GM18498 (cell line): ENCODE measurements around the gene AKR1C8.
"Not testable (repeated sequence)": the region's sequence is repeated elsewhere in the genome, so short reads cannot be mapped to it uniquely, and the experiment has no call there.

Experiments
- ATAC-seq: cut with Tn5 transposase; IDR thresholded peaks from one replicate; pipeline ENCODE4 v1.9.1; 2021; ENCODE audit warnings: mild to moderate bottlenecking, moderate library complexity; ENCODE audit not compliant: unreplicated experiment

Gene AKR1C8

GRCh38 chr10:5168897-5169420 lies 16.0 kb downstream of the AKR1C8 start:
- ATAC-seq: no peak

GRCh38 chr10:5165738-5166137 lies 19.2 kb downstream of the AKR1C8 start:
- ATAC-seq: no peak

DNA sequence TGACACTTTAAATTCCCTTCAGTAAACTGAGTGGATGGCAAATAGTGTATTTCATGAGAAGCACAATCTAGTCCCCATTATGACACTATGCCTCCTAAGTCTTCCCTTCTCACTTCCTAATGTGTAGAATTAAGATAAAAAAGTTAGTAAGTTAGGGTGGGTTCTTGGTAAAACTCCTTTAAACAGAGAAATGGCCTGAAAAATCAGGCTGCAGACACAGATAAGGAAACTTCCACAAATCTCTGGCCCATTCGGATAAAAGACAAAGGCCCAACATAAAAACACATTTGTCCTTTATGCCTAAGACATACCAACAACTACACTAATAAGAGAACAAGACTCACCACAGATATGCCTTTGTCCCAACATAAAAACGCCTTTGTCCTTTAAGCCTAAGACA lies 21.5 kb downstream of the AKR1C8 start:
- ATAC-seq: no peak

- no peak for ATAC-seq
Measured at GRCh38 chr10:5159126-5159525, 25.8 kb downstream of the AKR1C8 start.

DNA sequence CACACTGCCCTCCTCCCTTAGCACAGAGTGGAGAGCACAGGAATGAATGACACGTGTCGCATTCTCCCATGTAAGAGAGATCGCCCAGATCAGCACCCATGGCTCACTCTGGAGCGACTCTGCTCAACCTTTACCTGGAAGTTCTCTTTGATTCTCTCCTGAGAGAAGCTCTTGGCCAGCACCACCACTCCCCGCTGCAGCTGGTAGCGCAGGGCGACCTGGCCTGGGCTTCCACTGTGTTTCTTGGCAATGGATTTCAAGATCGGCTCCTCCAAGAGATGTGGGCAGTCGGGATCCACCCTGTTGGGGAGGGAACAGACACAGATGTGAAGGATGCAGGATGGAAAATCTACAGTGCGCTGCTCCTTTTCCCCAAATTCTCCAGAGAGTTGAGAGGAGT lies 27.4 kb downstream of the AKR1C8 start:
- ATAC-seq: no peak

GRCh38 chr10:5155951-5156350 lies 29.0 kb downstream of the AKR1C8 start:
- no peak for ATAC-seq

DNA sequence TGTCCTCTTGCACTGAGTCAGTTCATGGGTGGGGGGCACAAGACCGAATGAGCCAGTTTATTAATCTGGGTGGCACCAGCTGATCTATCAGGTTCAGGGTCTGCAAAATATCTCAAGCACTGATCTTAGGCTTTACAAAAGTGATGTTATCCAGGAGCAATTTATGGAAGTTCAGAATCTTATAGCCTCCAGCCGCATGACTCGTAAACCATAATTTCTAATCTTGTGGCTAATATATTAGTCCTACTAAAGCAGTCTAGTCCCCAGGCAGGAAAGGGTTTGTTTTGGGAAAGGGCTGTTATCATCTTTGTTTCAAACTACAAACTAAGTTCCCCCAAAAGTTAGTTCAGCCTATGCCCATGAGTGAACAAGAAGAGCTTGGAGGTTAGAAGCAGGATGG lies 33.9 kb downstream of the AKR1C8 start:
- no peak for ATAC-seq

DNA sequence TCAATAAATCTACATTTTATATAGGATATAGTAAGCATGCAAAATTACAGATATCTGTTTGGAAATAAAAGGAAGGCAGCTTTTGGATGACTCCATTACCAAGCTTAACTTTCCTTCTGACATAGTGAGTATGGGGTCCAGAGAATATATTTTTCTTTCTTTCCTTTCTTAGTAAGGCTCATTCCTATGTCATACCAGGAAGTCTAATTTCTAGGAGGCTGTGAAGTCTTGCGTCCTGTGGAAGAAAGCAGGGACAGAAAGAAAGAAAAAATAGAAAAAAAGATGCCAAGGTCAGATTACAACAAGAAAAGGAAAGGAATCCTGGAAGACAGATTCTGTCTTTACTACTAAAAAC lies 36.3 kb downstream of the AKR1C8 start:
- ATAC-seq: no peak

- no peak for ATAC-seq
Measured at GRCh38 chr10:5147981-5148677, 36.8 kb downstream of the AKR1C8 start.

DNA sequence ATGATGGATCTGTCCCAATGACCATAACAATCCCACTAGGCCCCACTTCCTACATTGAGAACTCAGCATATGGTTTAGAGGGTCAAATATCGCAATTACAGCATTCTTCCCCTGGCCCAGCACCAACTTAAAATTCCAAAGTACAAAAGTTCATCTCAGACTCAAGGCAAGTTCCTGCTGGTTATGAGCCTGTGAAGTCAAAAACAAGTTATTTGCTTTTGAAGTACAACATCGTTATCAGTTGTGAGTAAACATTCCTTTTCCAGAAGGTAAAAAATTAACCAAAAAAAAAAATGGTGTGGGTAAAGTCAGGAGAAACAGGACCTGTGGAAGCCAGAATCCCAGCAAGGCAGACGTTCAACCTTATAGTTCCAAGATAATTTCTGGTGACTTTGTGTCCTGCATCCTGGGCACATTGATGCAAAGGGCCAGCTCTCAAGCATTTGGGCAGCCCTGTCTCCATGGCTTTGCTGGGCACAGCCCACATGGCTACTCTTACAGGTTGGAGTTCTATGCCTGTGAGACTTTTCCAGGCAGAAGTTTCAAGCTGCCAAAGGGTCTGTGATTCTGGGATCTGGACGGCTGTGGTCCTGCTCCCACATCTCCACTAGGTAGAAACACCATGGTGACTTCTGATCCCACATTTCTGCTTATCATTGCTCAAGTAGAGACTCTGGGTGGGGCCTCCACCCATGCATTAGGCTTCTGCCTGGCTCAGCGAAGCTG lies 37.5 kb downstream of the AKR1C8 start:
- no peak for ATAC-seq

DNA sequence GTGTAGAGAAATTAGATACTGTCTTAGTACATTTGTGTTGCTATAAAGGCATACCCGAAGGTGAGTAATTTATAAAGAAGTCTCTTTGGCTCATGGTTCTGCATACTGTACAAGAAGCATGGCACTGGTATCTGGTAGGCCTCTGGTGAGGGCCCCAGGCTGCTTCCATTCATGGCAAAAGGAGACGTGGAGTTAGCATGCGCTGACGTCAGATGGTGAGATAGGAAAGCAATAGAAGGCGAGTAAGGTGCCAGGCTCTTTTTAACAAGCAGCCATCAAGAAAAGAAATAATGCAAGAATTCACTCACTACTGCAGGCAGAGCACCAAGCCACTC lies 38.1 kb downstream of the AKR1C8 start:
- no peak for ATAC-seq

- no peak for ATAC-seq
Measured at GRCh38 chr10:5143137-5143536, 41.8 kb downstream of the AKR1C8 start.

DNA sequence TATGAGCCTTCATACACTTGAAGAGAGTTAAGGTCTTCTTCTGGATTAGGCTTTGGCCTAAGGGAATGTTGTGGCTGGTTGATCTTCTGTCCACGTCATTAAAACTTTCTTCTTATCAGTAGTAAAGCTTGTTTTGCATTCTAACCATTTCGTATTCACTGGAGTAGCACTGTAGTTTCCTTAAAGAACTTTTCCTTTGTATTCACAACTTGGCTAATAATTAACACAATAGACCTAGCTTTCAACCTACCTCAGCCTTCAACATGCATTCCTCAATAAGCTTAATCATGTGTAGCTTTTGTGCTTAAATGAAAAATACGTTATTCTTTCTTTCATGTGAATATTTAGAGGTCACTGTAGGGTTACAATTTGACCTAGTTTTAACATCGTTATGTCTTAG lies 42.8 kb downstream of the AKR1C8 start:
- ATAC-seq: no peak

DNA sequence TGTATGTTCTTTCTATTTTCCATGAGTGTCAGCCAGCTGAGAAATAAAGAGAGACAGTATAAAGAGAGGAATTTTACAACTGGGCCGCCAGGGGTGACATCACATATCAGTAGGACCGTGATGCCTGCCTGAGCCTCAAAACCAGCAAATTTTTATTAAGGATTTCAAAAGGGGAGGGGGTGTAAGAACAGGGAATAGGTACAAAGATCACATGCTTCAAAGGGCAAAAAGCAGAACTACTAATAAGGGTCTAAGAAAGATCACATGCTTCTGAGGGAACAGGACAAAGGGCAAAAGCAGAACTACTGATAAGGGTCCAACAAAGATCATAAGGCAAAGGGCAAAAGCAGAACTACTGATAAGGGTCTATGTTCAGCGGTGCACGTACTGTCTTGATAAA lies 47.3 kb downstream of the AKR1C8 start:
- ATAC-seq: not testable (repeated sequence)

- ATAC-seq: no peak
Measured at GRCh38 chr10:5136468-5137087, 48.4 kb downstream of the AKR1C8 start.

DNA sequence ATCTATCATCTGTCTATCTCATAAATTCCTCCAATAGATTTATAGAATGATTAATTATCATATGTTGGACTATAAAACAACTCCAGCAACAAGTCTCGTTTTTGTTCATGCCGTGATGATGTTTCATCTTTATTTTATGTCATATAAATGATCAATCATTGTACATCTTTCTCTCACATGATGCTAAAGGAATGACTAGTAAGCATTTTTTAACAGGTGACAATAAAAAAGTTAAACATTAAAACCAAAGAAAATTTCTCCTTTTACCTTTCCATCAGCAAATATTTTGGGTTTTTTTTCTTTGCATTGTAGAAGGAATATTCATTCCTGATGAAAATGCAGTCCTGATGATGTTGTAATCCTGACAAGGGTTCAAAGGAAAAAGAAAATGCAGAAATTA lies 49.4 kb downstream of the AKR1C8 start:
- ATAC-seq: no peak

GRCh38 chr10:5125315-5126044 lies 59.5 kb downstream of the AKR1C8 start:
- no peak for ATAC-seq

DNA sequence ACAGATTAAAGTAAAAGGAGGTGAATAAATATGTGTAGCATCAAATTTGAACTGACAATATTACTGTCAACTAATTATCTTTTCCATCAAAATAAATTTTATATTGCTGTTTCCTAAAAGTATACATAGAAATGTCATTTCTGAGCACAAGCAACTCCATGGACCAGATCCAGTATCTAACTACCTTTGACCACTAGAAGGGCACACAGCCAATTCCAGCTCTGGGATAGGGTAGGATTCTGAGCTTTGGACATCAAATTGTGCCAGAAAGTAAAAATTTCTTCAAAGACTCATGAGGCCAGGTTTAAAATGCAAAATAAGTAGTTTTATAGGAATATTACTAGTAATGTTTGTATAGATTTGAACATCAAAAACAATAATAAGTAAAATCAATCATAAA lies 61.1 kb downstream of the AKR1C8 start:
- ATAC-seq: no peak

- ATAC-seq: not testable (repeated sequence)
Measured at GRCh38 chr10:5119997-5120396, 65.0 kb downstream of the AKR1C8 start.

GRCh38 chr10:5117026-5117425 lies 67.9 kb downstream of the AKR1C8 start:
- no peak for ATAC-seq

DNA sequence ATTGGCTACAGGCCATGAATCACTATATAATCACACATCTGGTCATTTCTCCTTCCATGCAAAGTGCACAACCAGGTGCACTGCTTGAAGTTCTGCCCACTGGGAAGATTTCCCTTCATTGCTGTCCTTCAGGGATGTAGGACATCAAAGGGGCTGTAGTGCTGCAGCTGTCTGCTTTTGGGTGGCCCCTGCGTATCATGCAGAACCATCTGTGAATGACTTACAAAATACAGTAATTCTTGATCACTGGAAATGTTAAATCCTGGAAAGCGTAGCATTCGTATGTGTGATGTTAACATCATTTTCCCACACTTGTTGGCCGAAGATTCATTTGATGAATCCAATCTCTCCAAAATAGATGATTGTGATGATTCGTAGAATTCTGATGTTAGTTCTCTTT lies 68.3 kb downstream of the AKR1C8 start:
- no peak for ATAC-seq
